Spleen (tissue), 7 donors: ENCODE measurements around the gene POU2F1.

ENCODE experiments used
- CTCF ChIP-seq, 11 experiments: fragments of 200-600 bp in 7 of 11; fragments of 450-650 bp in 4 of 11; sonication (generic) in 4 of 11; IDR thresholded peaks in 8 of 11; conservative IDR thresholded peaks in 3 of 11; 1 replicate in 7 of 11; 2 replicates in 4 of 11; pipeline versions ENCODE4 v1.4.0 to v1.8.0; 2016 to 2021; ENCODE audit warnings: antibody characterized with exemption in 11 of 11, inconsistent platforms in 4 of 11, mild to moderate bottlenecking in 1 of 11
- POLR2A ChIP-seq, 3 donors: fragments of 450-650 bp; IDR thresholded peaks; one replicate each; pipeline ENCODE4 v1.5.1; 2017; ENCODE audit warnings: antibody characterized with exemption in 3 of 3, mild to moderate bottlenecking in 1 of 3
- POLR2AphosphoS5 ChIP-seq, 3 donors: sonication (generic); formaldehyde crosslinking; IDR thresholded peaks; one replicate each; pipeline ENCODE4 v1.5.1; 2017; ENCODE audit warnings: antibody characterized with exemption in 3 of 3
- donor health status: DM: no; HTN: no; CAD: no; lungs with moderate emphysema.
- donor health status: DM: no; HTN: no; CAD: no.
- donor health status: DM: no; HTN: no; CAD: no.

- TF ChIP-seq CTCF (IDR thresholded peaks at IDR 0.05 in 8 of 11, conservative IDR thresholded peaks at IDR 0.05 in 3 of 11) = no peak
- TF ChIP-seq POLR2A (IDR thresholded peaks at IDR 0.05) = no peak
- TF ChIP-seq POLR2AphosphoS5 (IDR thresholded peaks at IDR 0.05) = no peak
These were observed 222.3 kb downstream of the POU2F1 start for GRCh38 chr1:167442854-167443565.
